IMR-90 (cell line): ENCODE results near the gene PCDHGA6. TPM values are rescaled to one million over a fixed set of nuclear protein-coding genes. Genes with fewer than 3 reads are reported as not detected.
"Not testable (repeated sequence)": the region's sequence is repeated elsewhere in the genome, so short reads cannot be mapped to it uniquely, and the experiment has no call there.

Experiments
- ATAC-seq: fragments of 200-7000 bp; cut with Tn5 transposase; 2 replicates; pipeline ENCODE4 v1.9.1; 2020; ENCODE audit warnings: low read depth, mild to moderate bottlenecking, moderate library complexity
- BruUV-seq: library from RNA; stranded (reverse); fragments of 400-500 nt; replicated peaks from 2 replicates; lab custom pipeline; 2021; lab: Mats Ljungman, UMichigan
- CTCF ChIA-PET: fragments of 300-600 bp; formaldehyde crosslinking; extraction: SDS; loops from one replicate; lab custom pipeline; 2021; ENCODE audit warnings: antibody characterized with exemption; lab: Yijun Ruan, JAX
- POLR2A ChIA-PET: fragments of 300-600 bp; sonication (Branson Sonifier 250); formaldehyde crosslinking; loops from one replicate; lab custom pipeline; 2022; ENCODE audit warnings: antibody characterized with exemption; ENCODE audit not compliant: unreplicated experiment; lab: Charles Lee
- DNase-seq: peaks from one replicate; pipeline ENCODE4 v3.0.0; 2013
- H2AFZ ChIP-seq: replicated peaks from 2 replicates; pipeline ENCODE3; 2013; ENCODE audit warnings: low read length, mild to moderate bottlenecking; ENCODE audit not compliant: poor library complexity
- H2AK5ac ChIP-seq: 2 replicates; pipeline ENCODE4 v1.6.1; 2013; ENCODE audit warnings: low read depth, low read length, inconsistent platforms
- H2AK9ac ChIP-seq: replicated peaks from 2 replicates; pipeline ENCODE3; 2013; ENCODE audit warnings: mild to moderate bottlenecking, low read depth, low read length, moderate library complexity; ENCODE audit not compliant: poor library complexity
- H2BK120ac ChIP-seq: 2 replicates; pipeline ENCODE4 v1.6.1; 2013; ENCODE audit warnings: low read depth, low read length, inconsistent platforms
- H2BK15ac ChIP-seq: 3 replicates; pipeline ENCODE4 v1.6.1; 2013; ENCODE audit warnings: low read depth, low read length, inconsistent platforms
- H2BK20ac ChIP-seq: 2 replicates; pipeline ENCODE4 v1.6.1; 2013; ENCODE audit warnings: low read depth, mild to moderate bottlenecking, inconsistent platforms, low read length, moderate library complexity
- H2BK5ac ChIP-seq: 2 replicates; pipeline ENCODE4 v1.6.1; 2013; ENCODE audit warnings: mild to moderate bottlenecking, low read depth, low read length, inconsistent platforms; ENCODE audit not compliant: poor library complexity, severe bottlenecking
- H3K14ac ChIP-seq: replicated peaks from 2 replicates; pipeline ENCODE4 v1.6.1; 2013; ENCODE audit warnings: low read depth, low read length, inconsistent platforms
- H3K18ac ChIP-seq: 2 replicates; pipeline ENCODE4 v1.6.1; 2013; ENCODE audit warnings: low read depth, low read length, control low read depth
- H3K23ac ChIP-seq: 2 replicates; pipeline ENCODE4 v1.6.1; 2013; ENCODE audit warnings: low read depth, low read length, inconsistent platforms
- H3K27ac ChIP-seq: 2 replicates; pipeline ENCODE4 v1.5.1; 2013; ENCODE audit warnings: mild to moderate bottlenecking, control low read depth, low read length; ENCODE audit not compliant: insufficient read depth
- H3K27me3 ChIP-seq: 2 replicates; pipeline ENCODE4 v1.6.1; 2013; ENCODE audit warnings: low read length; ENCODE audit not compliant: control insufficient read depth, insufficient read depth
- H3K36me3 ChIP-seq: 2 replicates; pipeline ENCODE4 v1.6.1; 2013; ENCODE audit warnings: low read length, mixed read lengths; ENCODE audit not compliant: control insufficient read depth, insufficient read depth
- H3K4ac ChIP-seq: 2 replicates; pipeline ENCODE4 v1.6.1; 2013; ENCODE audit warnings: low read depth, low read length, inconsistent platforms
- H3K4me1 ChIP-seq: 2 replicates; pipeline ENCODE4 v1.6.1; 2013; ENCODE audit warnings: low read length, mixed read lengths; ENCODE audit not compliant: control insufficient read depth, insufficient read depth
- H3K4me2 ChIP-seq: 2 replicates; pipeline ENCODE4 v1.6.1; 2013; ENCODE audit warnings: low read depth, mild to moderate bottlenecking, control low read depth, low read length, moderate library complexity
- H3K4me3 ChIP-seq: 2 replicates; pipeline ENCODE4 v1.5.1; 2013; ENCODE audit warnings: low read depth, mild to moderate bottlenecking, control low read depth, low read length, moderate library complexity; ENCODE audit not compliant: insufficient read depth
- H3K56ac ChIP-seq: 2 replicates; pipeline ENCODE4 v1.6.1; 2013; ENCODE audit warnings: low read length, inconsistent platforms; ENCODE audit not compliant: insufficient read depth; ENCODE audit errors: extremely low read depth
- H3K79me1 ChIP-seq, 2 experiments: 2 replicates each; pipeline ENCODE4 v1.6.1; 2013; ENCODE audit warnings: low read length in 2 of 2, inconsistent platforms in 1 of 2, low read depth in 1 of 2
- H3K9ac ChIP-seq: 2 replicates; pipeline ENCODE4 v1.6.1; 2013; ENCODE audit warnings: low read depth, low read length, control low read depth
- H3K9me1 ChIP-seq: 2 replicates; pipeline ENCODE4 v1.6.1; 2013; ENCODE audit warnings: low read length, inconsistent platforms; ENCODE audit not compliant: insufficient read depth
- H3K9me3 ChIP-seq: 2 replicates; pipeline ENCODE4 v1.6.1; 2013; ENCODE audit warnings: low read length; ENCODE audit not compliant: control insufficient read depth, insufficient read depth
- H4K20me1 ChIP-seq: 2 replicates; pipeline ENCODE4 v1.6.1; 2013; ENCODE audit warnings: low read length, inconsistent platforms; ENCODE audit not compliant: insufficient read depth
- H4K5ac ChIP-seq: 2 replicates; pipeline ENCODE4 v1.6.1; 2013; ENCODE audit warnings: mild to moderate bottlenecking, low read depth, low read length, control low read depth
- H4K8ac ChIP-seq, 2 experiments: 2 replicates each; pipeline ENCODE4 v1.6.1; 2013; ENCODE audit warnings: low read depth in 2 of 2, low read length in 2 of 2, control low read depth in 1 of 2, inconsistent platforms in 1 of 2
- H4K91ac ChIP-seq: 2 replicates; pipeline ENCODE4 v1.6.1; 2013; ENCODE audit warnings: low read depth, low read length, inconsistent platforms; ENCODE audit not compliant: insufficient read depth
- WGBS, 2 experiments: methylation state at CpG; one replicate each; pipeline versions ENCODE4 v1.1.5 to v1.1.7; 2013; ENCODE audit warnings: missing lambda C conversion rate in 2 of 2; ENCODE audit not compliant: insufficient read length in 1 of 2; ENCODE audit errors: extremely low coverage in 2 of 2; 5-methylcytosine and 5-hydroxymethylcytosine counted together
- dilution Hi-C: fragments of 300-500 bp; cut with HindIII; formaldehyde crosslinking; loops from one replicate; pipeline ENCODE4 v1.14.3; 2018; ENCODE audit warnings: low sequenced_read_pairs; ENCODE audit not compliant: unreplicated experiment
- in situ Hi-C: fragments of 300-500 bp; cut with MboI; formaldehyde crosslinking; loops from 3 replicates; pipeline ENCODE4 v1.14.3; 2019; ENCODE audit warnings: low sequenced_read_pairs, inconsistent platforms, mixed read lengths
- intact Hi-C: fragments of 100-400 bp; cut with micrococcal nuclease; formaldehyde crosslinking; loops from 2 replicates; pipeline ENCODE4 v1.10.0; 2022
- polyA plus RNA-seq, 3 experiments: library from polyadenylated mRNA; depleted of rRNA; stranded (reverse); fragments of >200 nt; gene quantifications; 2 replicates each; pipeline ENCODE4 v1.2.3, GENCODE V29; 2012; ENCODE audit warnings: low replicate concordance in 1 of 3
- total RNA-seq: library from RNA; depleted of rRNA; stranded (reverse); fragments of >200 nt; gene quantifications from 2 replicates; pipeline ENCODE4 v1.2.3, GENCODE V29; 2012

PCDHGA6 gene
- total and polyA plus RNA-seq, 2 of the 4 experiments (the other 2 are of a cell fraction): 4.1 to 4.7 TPM

- H3K4ac ChIP-seq, BruUV-seq, H3K9ac ChIP-seq, H2BK20ac ChIP-seq, H3K27ac ChIP-seq, H2AFZ ChIP-seq, H4K91ac ChIP-seq, DNase-seq, H3K14ac ChIP-seq, H3K23ac ChIP-seq, ATAC-seq, H3K18ac ChIP-seq, H4K8ac ChIP-seq, POLR2A ChIA-PET, H4K20me1 ChIP-seq, H3K27me3 ChIP-seq, H2BK120ac ChIP-seq, dilution Hi-C loops, H2AK5ac ChIP-seq, H3K4me2 ChIP-seq, H2BK15ac ChIP-seq, H2AK9ac ChIP-seq, H3K56ac ChIP-seq, H3K4me1 ChIP-seq, H3K4me3 ChIP-seq, H3K9me1 ChIP-seq, H2BK5ac ChIP-seq, H4K5ac ChIP-seq: not testable (repeated sequence)
- Histone ChIP-seq H3K9me3 (peaks cover 50% of the 10 kb centered on the region), H3K79me1 (peaks cover 11 to 16% of the 10 kb centered on the region in 2 experiments), H3K36me3 (peaks cover 17% of the 10 kb centered on the region)
- in situ Hi-C loops (loop anchor here (5.0 kb wide), 1 partner anchor 148 kb away; no protein-coding TSS in a partner anchor), intact Hi-C loops (loop anchor here (5.0 kb wide), 2 partner anchors 63 to 87 kb away; partner anchors contain the start of gene PCDHGC3)
- 49% methylated on average over 11 of the region's 46 CpGs; no CpG with 5 or more reads in 1 of the 2 experiments for WGBS, 2 experiments
- CTCF ChIA-PET: interaction anchor here (2.6 kb wide), 1 partner anchor 144 kb away, joined by 25 read pairs; no protein-coding TSS in a partner anchor
These were observed 41.0 kb downstream of the PCDHGA6 start for GRCh38 chr5:141414548-141415274.

GRCh38 chr5:141415275-141415618, 41.6 kb downstream of the PCDHGA6 start:
- H3K23ac ChIP-seq, H2BK5ac ChIP-seq, H4K91ac ChIP-seq, H3K4ac ChIP-seq, H3K18ac ChIP-seq, H3K56ac ChIP-seq, ATAC-seq, H4K8ac ChIP-seq, H3K9me1 ChIP-seq, H4K5ac ChIP-seq, DNase-seq, H3K27me3 ChIP-seq, H2BK20ac ChIP-seq, H3K4me2 ChIP-seq, H3K4me3 ChIP-seq, H3K9ac ChIP-seq, H3K4me1 ChIP-seq, H3K14ac ChIP-seq, H2AFZ ChIP-seq, H3K27ac ChIP-seq, H2BK15ac ChIP-seq, POLR2A ChIA-PET, H2AK9ac ChIP-seq, BruUV-seq, H2BK120ac ChIP-seq, dilution Hi-C loops, H2AK5ac ChIP-seq, H4K20me1 ChIP-seq, CTCF ChIA-PET: not testable (repeated sequence)
- Histone ChIP-seq H3K79me1 (peaks cover 11 to 16% of the 10 kb centered on the region in 2 experiments), H3K9me3 (peaks cover 48% of the 10 kb centered on the region), H3K36me3 (peaks cover 17% of the 10 kb centered on the region)
- intact Hi-C loops (loop anchor here (5.0 kb wide), 1 partner anchor 62 kb away; the partner anchor contains the start of gene PCDHGC3), in situ Hi-C loops (loop anchor here (5.0 kb wide), 1 partner anchor 147 kb away; no protein-coding TSS in a partner anchor)
- 57% methylated on average over 8 of the region's 24 CpGs; no CpG with 5 or more reads in 1 of the 2 experiments for WGBS, 2 experiments
